Activated CD4-positive, alpha-beta T cell treated with anti-CD3 and anti-CD28 coated beads, Interleukin-2, amount 50 U/mL, for 24 hours (primary cell): Measurements from ENCODE around the gene MERTK.

Source experiments
- DNase-seq, 2 donors: peaks; one replicate each; pipeline ENCODE4 v3.0.0-alpha.2; 2020; ENCODE audit warnings: low read depth in 1 of 2, low spot score in 1 of 2

Gene MERTK

GRCh38 chr2:111977240-111977639 lies 78.8 kb downstream of the MERTK start:
- no peak for DNase-seq

- no peak for DNase-seq
Measured at GRCh38 chr2:111978452-111979170, 80.2 kb downstream of the MERTK start.

- no peak for DNase-seq
Measured at GRCh38 chr2:111981666-111982065, 83.3 kb downstream of the MERTK start.

- no peak for DNase-seq
Measured at GRCh38 chr2:111982822-111983221, 84.4 kb downstream of the MERTK start.

- no peak for DNase-seq
Measured at GRCh38 chr2:111983478-111984212, 85.2 kb downstream of the MERTK start.

GRCh38 chr2:111984213-111984604 lies 85.8 kb downstream of the MERTK start:
- no peak for DNase-seq

GRCh38 chr2:111985514-111985913 lies 87.1 kb downstream of the MERTK start:
- DNase-seq: no peak

- no peak for DNase-seq
Measured at GRCh38 chr2:111986116-111986900, 87.9 kb downstream of the MERTK start.

- no peak for DNase-seq
Measured at GRCh38 chr2:111990375-111990774, 92.0 kb downstream of the MERTK start.

- DNase-seq: no peak
Measured at GRCh38 chr2:111990856-111991255, 92.4 kb downstream of the MERTK start.

- DNase-seq: no peak
Measured at GRCh38 chr2:111994042-111994441, 95.6 kb downstream of the MERTK start.

- no peak for DNase-seq
Measured at GRCh38 chr2:111995148-111995547, 96.7 kb downstream of the MERTK start.

- DNase-seq: no peak
Measured at GRCh38 chr2:111999809-112000208, 101.4 kb downstream of the MERTK start.

GRCh38 chr2:112000399-112001135 lies 102.2 kb downstream of the MERTK start:
- no peak for DNase-seq

GRCh38 chr2:112001136-112001715 lies 102.8 kb downstream of the MERTK start:
- DNase-seq: no peak

- no peak for DNase-seq
Measured at GRCh38 chr2:112001942-112002341, 103.5 kb downstream of the MERTK start.

GRCh38 chr2:112003576-112004252 lies 105.3 kb downstream of the MERTK start:
- no peak for DNase-seq

GRCh38 chr2:112004253-112004645 lies 105.8 kb downstream of the MERTK start:
- no peak for DNase-seq

GRCh38 chr2:112005406-112006075 lies 107.1 kb downstream of the MERTK start:
- DNase-seq: no peak

- DNase-seq: no peak
Measured at GRCh38 chr2:112006076-112006410, 107.6 kb downstream of the MERTK start.
